HG03025 (cell line): ENCODE results near the gene UBE2O.

ENCODE experiments used
- ATAC-seq: cut with Tn5 transposase; IDR thresholded peaks from one replicate; pipeline ENCODE4 v1.9.1; 2021; ENCODE audit warnings: mild to moderate bottlenecking, moderate library complexity; ENCODE audit not compliant: unreplicated experiment, low FRiP score

UBE2O gene

DNA sequence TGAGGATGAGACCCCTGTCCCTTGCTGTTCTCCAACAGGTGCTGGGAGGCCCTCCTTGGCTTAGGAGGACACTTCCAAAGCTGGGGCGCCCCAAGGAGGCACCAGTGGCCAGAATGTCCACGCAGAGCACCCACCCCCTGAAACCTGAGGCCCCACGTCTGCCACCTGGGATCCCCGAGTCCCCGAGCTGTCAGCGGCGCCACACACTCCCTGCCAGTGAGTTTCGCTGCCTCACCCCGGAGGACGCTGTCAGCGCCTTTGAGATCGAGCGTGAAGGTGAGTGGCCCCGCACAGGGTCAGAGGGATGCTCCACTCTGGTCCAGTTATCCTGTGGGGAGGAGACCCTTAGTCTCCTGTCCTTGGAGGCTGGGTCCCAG, 15.7 kb upstream of the UBE2O start:
- ATAC-seq: no peak

DNA sequence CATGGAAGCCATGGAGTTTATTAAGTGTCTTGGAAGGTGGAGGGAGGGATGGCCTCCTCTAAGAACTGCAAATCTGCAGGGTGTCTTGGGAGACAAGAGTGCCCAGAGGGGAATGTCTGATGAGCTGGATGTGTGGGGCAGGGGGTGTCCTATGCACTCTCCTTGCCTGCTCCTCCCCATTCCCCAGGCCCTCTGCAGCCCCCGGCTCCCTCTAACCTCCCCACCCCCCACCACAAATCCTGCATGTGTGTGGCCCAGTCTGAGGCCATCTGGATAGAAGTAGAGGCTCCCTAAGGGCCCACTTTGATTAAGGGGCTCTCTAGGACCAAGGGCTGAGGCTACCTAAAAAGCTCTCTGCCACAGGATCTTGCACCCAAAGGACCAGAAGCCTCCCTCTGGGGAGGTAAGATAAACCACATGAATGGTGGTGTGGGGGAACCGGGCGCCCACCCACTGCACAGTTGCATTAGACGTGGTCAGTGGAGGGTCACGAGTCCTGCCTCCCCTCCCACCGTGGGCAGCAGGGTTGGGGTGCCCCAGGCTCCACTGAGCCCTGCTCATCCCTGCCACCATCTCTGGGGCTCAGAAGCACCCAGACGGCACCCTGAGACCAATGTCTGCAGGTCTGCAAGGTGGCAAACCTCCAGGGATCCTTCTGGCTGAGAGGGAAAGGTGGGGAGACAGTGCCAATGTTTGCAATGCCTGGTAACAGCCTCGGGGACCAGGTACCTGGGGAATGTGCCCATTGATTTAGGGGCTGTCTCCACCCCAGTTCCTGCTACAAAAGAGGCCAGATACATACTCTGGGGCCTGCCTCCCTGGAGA, 15.1 kb upstream of the UBE2O start:
- no peak for ATAC-seq

DNA sequence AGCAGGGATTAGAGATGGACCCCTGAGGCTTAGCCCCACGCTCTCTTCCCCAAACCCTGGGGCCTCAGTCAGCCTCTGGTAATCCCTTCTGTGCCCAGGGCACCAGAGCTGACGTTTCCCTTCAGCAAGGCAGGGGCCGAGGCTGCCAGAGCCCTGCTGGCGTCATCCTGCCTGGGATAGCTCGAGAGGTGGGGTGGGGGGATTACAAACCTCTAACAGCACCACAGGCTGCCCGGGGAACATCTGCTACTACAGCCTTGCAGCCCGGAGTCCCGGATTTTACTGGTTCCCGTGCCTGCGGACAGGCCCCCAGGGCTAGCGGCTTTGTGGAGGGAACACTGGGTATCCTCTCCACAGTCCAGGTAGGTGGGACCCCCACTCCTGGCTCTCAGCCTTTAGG, 14.4 kb upstream of the UBE2O start, which contains the start of gene AANAT:
Gene AANAT, plus strand, starts transcription at position 238 of the 400 bp plus-strand sequence. CDS start 1,144 bp downstream, outside the sequence.
- ATAC-seq: no peak

DNA sequence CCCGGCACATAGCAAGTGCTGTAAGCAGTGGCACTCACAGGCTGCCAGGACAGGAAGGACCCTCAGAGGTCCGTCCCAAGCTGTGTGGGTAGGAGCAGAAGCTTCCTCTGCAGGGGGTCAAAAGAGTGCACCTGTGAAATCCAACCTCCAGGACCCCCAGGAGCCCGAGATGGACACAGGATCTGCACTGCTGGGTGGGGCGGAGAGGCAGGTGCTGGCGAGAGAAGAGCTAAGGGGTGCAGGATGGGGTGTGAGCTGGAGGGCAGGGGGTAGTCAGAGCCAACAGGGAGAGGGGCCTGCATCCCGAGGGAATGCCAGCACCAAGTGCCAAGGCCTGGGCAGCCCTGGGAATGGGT, 13.8 kb upstream of the UBE2O start:
- no peak for ATAC-seq

DNA sequence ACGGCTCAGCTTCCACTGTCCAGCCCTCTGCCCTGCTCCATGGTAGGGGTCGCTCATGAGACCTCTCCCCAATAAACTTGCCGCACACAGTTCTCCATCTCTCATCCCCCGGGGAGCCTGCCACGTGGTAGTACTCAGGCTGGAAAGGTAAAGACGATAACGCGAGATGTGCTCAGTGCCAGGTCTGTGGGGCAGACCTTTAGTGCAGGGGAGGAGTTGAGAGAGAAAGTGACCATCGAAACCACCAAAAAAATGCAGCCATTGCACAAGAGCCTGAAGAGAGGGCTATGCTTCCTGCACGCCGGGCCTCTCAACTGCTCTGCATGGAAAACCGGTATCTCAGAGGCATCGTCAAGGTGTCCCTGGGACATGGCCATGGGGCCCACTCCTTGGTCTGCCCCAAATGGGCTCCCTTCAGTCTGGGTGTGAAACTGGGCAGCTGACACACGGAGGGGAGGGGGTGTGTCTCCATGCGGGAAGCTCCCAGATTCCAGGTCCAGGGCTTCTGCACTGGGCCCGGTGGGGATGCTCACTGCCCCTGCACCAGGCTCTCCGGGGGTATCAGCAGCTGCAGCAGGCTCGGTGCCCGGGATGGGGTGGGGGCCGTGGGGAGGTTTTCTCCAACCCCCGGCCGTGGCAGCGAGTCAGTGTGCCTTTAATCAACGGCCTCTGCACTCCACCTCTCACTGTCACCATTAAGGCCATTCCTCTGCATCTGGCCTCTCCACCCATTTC, 9.8 kb upstream of the UBE2O start:
- no peak for ATAC-seq

DNA sequence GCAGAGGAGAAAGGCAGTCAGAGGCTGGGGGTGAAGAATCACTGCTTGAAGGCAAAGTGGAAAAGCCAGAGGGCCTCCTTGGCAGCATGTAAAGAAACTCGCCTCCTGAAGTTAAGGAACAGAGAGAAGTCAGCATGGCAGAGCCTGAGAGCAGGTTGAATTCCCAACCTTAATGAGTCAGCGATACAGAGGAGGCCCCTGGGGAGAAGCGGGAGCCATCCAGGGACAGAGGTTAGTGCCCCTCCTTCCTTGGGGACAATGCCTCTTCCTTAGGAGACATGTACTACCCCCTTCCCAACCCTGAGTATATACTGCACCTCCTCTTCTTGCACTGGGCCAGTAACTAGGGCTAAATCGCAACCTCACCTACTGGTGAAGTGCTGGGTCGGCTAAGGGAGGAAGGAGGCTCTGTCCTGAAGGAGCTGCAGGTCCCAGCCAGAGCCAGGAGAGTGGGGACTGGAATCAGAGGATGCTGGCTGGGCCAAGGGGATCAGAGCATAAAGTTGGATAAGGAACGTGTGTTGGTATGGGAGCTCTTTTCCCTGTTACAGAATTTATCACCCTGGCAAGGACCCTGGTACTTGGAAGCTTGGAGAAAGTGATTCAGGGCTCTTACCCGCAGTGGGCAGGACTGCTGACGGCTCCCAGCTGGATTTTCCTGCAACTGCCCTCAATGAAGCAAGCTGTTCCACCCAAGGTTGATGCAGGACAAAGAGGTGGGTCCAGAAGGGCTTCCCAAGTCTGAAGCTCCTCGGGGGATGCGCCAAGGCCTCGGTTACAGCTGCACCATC, 9.0 kb upstream of the UBE2O start:
- no peak for ATAC-seq

DNA sequence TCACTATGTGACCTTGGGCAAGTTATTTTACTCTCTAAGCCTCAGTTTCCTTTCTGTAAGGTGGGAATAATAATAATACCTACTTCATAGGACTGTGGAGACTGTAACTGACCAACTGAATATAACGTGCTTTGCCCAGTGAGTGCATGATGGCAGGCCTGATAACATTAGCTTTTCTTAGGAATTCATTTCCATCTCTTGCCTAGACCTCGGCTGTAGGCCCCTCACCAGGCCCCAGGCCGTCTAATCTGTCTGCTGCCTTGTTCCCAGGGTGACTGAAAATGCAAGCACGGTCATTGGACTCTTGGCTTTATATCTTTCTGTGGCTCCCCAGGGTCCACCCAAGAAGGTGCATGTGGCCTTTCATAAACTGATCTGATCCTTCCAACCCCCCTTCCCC, 6.7 kb upstream of the UBE2O start:
- ATAC-seq: no peak

DNA sequence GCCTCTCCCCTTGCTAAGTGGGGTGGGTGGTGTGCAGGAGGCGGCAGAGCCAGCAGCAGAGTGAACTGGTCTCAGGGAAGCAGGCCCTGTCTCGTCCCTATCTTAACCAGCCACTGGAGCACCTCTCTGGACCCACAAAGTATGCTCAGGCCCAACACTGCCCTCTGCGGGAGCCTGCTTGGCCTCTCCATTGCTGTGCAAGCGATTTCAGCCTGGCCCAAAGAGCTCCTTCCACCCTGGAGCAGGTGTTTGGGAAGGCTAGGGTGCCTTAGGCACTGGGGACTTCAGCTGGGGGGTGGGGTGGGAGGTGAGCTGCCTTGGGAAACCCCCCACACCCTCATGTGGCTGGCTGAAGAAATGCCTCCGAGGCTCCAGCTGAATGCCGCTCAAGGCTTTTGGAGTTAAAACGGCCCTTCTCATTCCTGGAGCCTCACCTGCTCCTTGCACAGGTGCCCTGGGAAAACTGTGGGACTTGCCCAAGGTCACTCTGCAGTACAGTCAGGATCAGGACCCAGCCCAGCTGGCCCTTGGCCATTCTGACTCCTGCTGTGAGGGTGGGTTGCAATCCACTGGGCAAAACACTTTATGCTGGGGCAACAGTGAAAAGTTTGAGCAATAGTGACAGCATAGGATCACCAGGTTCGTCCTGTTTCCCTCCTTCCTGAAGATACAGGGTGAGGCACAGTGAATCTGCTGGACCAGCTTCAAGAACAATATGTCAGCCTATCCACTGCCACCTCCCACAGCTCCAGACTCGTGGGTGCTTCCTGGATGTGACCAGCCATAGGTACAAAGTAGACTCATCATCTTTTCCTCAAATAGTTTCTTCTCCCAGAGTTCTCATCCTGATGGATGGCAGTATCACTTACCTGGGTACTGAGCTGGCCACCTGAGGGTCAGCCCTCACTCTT, 5.9 kb upstream of the UBE2O start:
- ATAC-seq: no peak

DNA sequence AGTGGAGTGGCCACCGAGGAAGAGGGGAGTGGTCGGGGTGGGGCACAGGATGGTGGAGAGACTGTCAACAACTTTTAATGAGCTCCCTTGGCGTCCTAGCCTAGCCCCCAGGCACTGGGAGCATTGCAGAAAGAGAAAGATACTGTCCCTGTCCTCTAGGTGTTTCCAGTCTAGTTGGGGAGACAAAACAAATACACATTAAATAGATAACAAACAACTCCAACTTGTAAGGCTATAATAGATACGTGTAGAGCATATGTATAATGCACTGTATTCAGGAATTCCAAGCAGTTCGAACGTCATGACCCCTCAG, 435 bp upstream of the UBE2O start:
- no peak for ATAC-seq

DNA sequence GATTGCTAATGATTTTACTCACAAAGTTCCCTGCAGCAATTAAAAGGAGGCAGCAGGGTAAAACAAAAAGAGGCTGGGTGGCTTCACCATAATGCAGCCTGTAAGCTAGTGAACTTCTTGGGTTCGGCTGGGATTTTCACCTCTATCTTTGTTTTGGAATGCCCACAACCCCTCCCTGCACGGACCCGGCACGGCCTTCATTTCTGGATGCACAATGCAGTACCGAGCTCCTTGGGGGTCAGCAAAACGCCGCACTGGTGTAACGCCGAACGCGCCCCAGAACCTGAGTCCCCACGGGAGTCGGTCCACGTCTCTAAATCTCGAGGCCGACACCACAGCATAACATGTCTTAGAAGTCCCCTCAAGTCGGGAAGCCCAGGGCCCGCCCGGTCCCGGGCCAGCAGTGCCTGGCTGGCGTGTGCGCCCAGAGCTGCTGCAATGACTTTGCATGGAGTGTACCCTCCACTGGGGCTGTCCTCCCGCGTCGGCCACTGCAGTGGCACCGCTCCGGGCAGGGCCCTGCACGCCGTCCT, 759 bp downstream of the UBE2O start:
- no peak for ATAC-seq

DNA sequence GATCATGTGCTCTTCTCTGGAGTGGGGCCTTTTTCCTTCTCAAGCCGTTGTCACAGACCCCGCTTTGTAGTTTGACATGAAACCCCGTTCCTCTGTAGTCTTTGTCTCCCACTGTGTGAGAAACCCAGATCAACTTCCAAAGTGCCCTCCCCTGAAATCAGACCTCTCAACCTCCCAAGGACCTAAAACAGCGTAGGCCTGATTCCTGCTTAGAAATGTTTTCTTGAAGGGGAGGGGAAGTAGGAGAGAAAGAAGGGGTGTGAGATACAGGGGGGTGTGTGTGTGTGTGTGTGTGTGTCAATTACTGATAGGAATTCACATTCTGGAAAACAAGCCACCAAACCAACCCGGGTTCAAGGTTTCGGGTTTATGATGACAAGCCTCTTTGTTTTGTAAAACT, 1.4 kb downstream of the UBE2O start:
- no peak for ATAC-seq

DNA sequence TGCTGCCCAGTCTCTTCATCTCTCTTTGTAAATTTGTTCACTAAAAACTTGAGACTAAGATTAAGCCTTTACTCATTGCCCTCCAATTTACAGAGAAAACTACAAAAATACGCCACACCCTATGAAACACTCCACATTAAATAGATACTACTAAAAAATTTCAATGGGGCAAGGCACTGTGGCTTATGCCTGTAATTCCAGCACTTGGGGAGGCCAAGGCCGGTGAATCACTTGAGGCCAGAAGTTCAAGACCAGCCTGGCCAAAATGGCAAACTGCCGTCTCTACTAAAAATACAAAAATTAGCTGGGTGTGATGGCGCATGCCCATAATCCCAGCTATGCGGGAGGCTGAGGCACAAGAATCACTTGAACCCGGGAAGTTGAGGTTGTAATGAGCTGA, 3.8 kb downstream of the UBE2O start:
- no peak for ATAC-seq

DNA sequence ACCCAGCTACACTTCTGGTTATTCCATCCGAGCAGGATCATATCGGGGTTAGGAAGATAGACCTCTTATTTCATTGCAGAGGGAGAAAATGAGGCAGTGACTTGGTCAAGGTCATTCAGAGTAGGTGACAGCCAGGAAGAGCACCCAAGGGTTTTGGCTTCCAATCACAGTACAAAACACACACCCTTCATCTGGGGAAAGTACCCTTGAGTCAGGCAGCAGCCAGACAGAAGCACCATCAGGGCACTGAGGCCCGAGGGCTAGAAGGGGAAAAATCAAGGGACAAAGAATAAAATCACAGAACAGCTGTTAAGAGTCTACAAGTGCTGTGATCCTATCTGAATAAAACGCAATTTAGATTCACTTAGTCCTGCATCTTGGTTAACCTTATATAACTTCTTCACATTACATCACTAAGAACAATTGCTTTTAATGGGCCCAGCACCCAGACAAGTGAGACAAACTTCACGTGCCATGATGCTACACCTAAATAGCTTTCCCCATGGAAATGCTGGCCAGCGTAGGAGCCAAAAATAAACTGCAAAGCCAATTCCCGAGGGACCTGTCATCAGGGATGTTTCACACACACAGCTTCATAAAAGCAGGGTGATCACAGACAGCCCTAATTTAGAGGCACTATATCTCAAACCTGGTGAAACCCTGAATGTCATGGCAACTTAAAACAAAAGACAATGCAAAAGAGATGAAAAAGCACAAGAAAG, 4.9 kb downstream of the UBE2O start:
- ATAC-seq: no peak

DNA sequence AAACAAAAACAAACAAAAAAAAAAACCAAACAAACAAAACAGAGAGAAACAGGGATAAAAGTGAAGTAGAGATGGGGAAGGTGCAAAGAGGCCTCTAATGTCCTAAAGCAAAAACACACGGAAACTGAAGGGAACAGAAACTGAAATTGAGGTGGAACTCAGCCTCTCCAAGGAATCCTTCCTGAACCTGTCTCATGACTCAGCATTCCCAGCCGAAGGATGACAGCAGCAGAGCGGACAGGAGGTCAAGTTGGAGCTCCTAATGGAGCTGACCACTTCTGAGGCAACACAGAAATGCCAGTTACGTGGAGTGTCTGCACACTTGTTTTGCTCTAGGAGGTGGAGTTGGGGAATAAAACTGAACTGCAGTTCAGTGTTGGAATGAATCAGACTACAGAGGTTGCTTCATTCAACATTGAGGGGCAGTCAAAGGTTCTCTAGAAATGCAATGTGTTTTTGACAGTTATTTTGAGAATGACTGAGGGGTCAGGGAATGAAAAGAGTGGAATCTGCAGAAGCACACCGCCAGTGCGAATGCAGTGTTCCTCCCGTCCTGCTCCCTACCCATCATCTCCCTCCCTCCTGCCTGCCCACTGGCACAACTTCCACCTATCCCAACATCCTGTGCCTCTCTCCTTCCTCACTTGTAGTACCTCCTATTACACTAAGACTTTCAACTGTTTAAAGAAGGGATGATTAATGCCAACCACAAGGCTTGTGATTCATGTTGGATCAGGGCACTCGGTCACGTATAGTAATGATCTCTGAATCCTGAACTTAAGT, 6.3 kb downstream of the UBE2O start:
- ATAC-seq: no peak

DNA sequence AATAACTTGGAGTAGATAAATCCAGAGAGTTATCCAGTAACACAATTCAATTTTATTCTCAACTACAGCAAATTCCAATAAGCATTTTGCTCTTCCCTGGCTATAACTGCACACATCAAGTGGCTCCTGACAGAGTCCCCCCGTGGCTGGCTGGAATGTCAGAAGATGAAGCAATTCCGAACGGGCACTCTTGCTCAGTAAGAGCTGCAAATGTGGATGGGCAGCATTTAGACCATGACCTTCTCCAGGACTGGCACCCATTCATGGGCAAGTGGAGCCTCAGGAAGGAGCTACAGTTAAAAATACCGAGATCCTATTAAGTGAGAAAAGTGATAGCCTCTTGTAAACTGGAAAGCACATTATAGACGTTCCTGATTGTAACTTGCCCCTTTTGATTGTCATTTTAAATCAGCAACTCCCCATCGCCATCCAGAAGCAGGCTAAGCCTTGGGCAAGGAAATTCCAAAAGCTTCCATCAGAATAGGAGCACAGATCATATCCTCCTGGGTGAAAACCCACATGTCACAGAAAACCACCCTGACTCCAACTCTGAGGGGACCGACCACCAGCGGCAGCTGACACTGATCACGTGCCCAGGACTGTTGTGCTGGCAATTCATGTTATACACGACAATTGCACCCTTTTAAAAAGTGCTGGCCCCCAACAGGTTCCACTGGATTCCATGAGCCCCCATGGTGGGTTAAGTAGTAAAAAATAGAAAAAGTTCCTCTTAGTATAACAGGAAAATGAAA, 7.1 kb downstream of the UBE2O start:
- no peak for ATAC-seq

DNA sequence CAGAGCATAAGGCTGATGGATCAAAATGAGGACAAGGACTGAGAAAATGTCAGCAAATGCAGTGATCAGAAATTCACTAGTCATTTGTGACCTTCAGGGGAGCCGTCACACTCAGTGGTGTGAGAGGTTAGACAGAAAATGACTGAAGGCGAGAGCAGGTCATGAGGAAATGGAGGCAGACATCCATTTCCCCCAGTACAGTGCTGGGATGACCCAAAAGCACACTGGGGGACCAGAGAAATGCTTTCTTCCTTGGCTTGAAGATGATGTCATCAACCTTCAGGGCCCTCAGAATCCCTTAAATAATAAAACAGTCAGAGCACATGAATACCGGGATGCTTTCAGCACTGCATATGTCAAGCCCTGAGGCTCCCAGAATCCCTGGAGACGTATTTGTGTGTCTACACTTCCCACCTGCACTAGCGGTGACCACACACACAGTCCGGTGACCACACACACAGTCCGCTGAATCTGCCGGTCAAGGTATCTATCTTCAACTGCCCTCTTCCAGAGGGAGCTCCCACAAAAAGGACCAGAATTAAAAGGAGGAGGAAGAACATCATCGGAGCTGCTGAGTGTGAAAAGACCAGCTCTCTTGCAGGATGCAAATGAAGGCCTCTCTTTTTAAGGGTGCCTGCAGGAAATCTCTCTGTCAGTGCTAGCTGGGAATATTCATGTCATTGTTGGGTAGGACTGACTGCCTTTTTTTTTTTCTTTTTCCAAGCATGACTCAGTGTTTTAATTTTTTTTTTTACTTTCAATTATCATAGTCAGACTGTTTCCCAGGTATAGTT, 8.2 kb downstream of the UBE2O start:
- no peak for ATAC-seq
